ENCODE measurements around the gene GABRR2.
"Not testable (repeated sequence)": the region's sequence is repeated elsewhere in the genome, so short reads cannot be mapped to it uniquely, and the experiment has no call there.

Gene GABRR2

GRCh38 chr6:89268776-89269175, 46.3 kb downstream of the GABRR2 start:
- FAIRE-seq, result no peak
- no peak for DNase-seq (ENCODE audit: extremely low spot score, insufficient read length, low read depth)

- FAIRE-seq, result no peak
Measured at GRCh38 chr6:89267918-89268317, 47.2 kb downstream of the GABRR2 start.

GRCh38 chr6:89264296-89264695, 50.8 kb downstream of the GABRR2 start:
- DNase-seq (ENCODE audit: extremely low spot score, insufficient read length, low read depth), result no peak
- FAIRE-seq, result no peak

More at GRCh38 chr6:89267918-89268317, 47.2 kb downstream of the GABRR2 start:
- DNase-seq (ENCODE audit: extremely low spot score, insufficient read length, low read depth), result no peak

GRCh38 chr6:89260832-89261231, 54.3 kb downstream of the GABRR2 start:
- DNase-seq (ENCODE audit: extremely low spot score, insufficient read length, low read depth) (no peak), FAIRE-seq (no peak)

- FAIRE-seq, result no peak
- DNase-seq (ENCODE audit: extremely low spot score, insufficient read length, low read depth), result no peak
Measured at GRCh38 chr6:89260310-89260709, 54.8 kb downstream of the GABRR2 start.

- DNase-seq (ENCODE audit: extremely low spot score, insufficient read length, low read depth), result no peak
- no peak for FAIRE-seq
Measured at GRCh38 chr6:89258912-89259311, 56.2 kb downstream of the GABRR2 start.

GRCh38 chr6:89257781-89258180, 57.3 kb downstream of the GABRR2 start:
- FAIRE-seq, result no peak
- no peak for DNase-seq (ENCODE audit: extremely low spot score, insufficient read length, low read depth)

GRCh38 chr6:89257346-89257745, 57.8 kb downstream of the GABRR2 start:
- FAIRE-seq, result no peak
- no peak for DNase-seq (ENCODE audit: extremely low spot score, insufficient read length, low read depth)

GRCh38 chr6:89255417-89255816, 59.7 kb downstream of the GABRR2 start:
- DNase-seq (ENCODE audit: extremely low spot score, insufficient read length, low read depth) (no peak), FAIRE-seq (no peak)

GRCh38 chr6:89254569-89254968, 60.5 kb downstream of the GABRR2 start:
- no peak for DNase-seq (ENCODE audit: extremely low spot score, insufficient read length, low read depth)
- no peak for FAIRE-seq

GRCh38 chr6:89252907-89253306, 62.2 kb downstream of the GABRR2 start:
- DNase-seq (ENCODE audit: extremely low spot score, insufficient read length, low read depth) (no peak), FAIRE-seq (no peak)

- no peak for DNase-seq (ENCODE audit: extremely low spot score, insufficient read length, low read depth)
- FAIRE-seq, result no peak
Measured at GRCh38 chr6:89251976-89252375, 63.1 kb downstream of the GABRR2 start.

GRCh38 chr6:89251170-89251569, 63.9 kb downstream of the GABRR2 start:
- DNase-seq (ENCODE audit: extremely low spot score, insufficient read length, low read depth) (no peak), FAIRE-seq (no peak)

- no peak for DNase-seq (ENCODE audit: extremely low spot score, insufficient read length, low read depth)
- FAIRE-seq, result no peak
Measured at GRCh38 chr6:89250239-89250638, 64.9 kb downstream of the GABRR2 start.

GRCh38 chr6:89244241-89244985, 70.7 kb downstream of the GABRR2 start:
- FAIRE-seq, result peak; percentile 5
- no peak for DNase-seq (ENCODE audit: extremely low spot score, insufficient read length, low read depth)

GRCh38 chr6:89243331-89243629, 71.8 kb downstream of the GABRR2 start:
- FAIRE-seq, result no peak
- DNase-seq (ENCODE audit: extremely low spot score, insufficient read length, low read depth), result no peak

- no peak for DNase-seq (ENCODE audit: extremely low spot score, insufficient read length, low read depth)
Measured at GRCh38 chr6:89242574-89243330, 72.3 kb downstream of the GABRR2 start.

GRCh38 chr6:89239338-89239737, 75.8 kb downstream of the GABRR2 start:
- FAIRE-seq, result no peak
- no peak for DNase-seq (ENCODE audit: extremely low spot score, insufficient read length, low read depth)

More at GRCh38 chr6:89242574-89243330, 72.3 kb downstream of the GABRR2 start:
- peak; percentile 31 for FAIRE-seq

- FAIRE-seq (no peak), DNase-seq (ENCODE audit: extremely low spot score, insufficient read length, low read depth) (no peak)
Measured at GRCh38 chr6:89237158-89237557, 77.9 kb downstream of the GABRR2 start.

- FAIRE-seq; DNase-seq (ENCODE audit: extremely low spot score, insufficient read length, low read depth): not testable (repeated sequence)
Measured at GRCh38 chr6:89233605-89234004, 81.5 kb downstream of the GABRR2 start.

GRCh38 chr6:89222712-89223039, 92.4 kb downstream of the GABRR2 start:
- FAIRE-seq, result no peak
- no peak for DNase-seq (ENCODE audit: extremely low spot score, insufficient read length, low read depth)

Data from GM18507 (cell line).